Type B pancreatic cell (in vitro differentiated cells): ENCODE measurements around the gene PITPNM1. TPM values are rescaled to one million over a fixed set of nuclear protein-coding genes. Genes with fewer than 3 reads are reported as not detected.

ENCODE experiments used
- DNase-seq: peaks from one replicate; pipeline ENCODE4 v3.0.0; 2021; ENCODE audit warnings: mixed read lengths; ENCODE audit not compliant: unreplicated experiment; ENCODE audit errors: extremely low spot score
- H3K27ac Mint-ChIP-seq: 2 replicates; pipeline ENCODE4 v1.8.0; 2021; ENCODE audit warnings: mild to moderate bottlenecking, mixed read lengths
- H3K27me3 Mint-ChIP-seq: 2 replicates; pipeline ENCODE4 v1.8.0; 2021; ENCODE audit warnings: mixed read lengths
- H3K36me3 Mint-ChIP-seq: 2 replicates; pipeline ENCODE4 v1.8.0; 2021; ENCODE audit warnings: mixed read lengths
- H3K4me1 Mint-ChIP-seq: one replicate; pipeline ENCODE4 v1.8.0; 2021; ENCODE audit warnings: mixed read lengths; ENCODE audit not compliant: unreplicated experiment
- H3K4me3 Mint-ChIP-seq: 2 replicates; pipeline ENCODE4 v1.8.0; 2021; ENCODE audit warnings: mild to moderate bottlenecking, mixed read lengths
- H3K9me3 Mint-ChIP-seq: 2 replicates; pipeline ENCODE4 v1.8.0; 2021; ENCODE audit warnings: mixed read lengths
- total RNA-seq: library from RNA; stranded (reverse); gene quantifications from 2 replicates; pipeline ENCODE4 v1.2.1, GENCODE V29; 2021; ENCODE audit warnings: low replicate concordance
- TF ChIP-seq, protein P1 (sequence below): fragments of 200-600 bp; sonication (generic); conservative IDR thresholded peaks from 2 replicates; pipeline ENCODE4 v1.5.0; 2021; ENCODE audit warnings: antibody characterized with exemption, mild to moderate bottlenecking

Gene PITPNM1
- total RNA-seq, 1 donor from 2014 or later, result 51.7 TPM

DNA sequence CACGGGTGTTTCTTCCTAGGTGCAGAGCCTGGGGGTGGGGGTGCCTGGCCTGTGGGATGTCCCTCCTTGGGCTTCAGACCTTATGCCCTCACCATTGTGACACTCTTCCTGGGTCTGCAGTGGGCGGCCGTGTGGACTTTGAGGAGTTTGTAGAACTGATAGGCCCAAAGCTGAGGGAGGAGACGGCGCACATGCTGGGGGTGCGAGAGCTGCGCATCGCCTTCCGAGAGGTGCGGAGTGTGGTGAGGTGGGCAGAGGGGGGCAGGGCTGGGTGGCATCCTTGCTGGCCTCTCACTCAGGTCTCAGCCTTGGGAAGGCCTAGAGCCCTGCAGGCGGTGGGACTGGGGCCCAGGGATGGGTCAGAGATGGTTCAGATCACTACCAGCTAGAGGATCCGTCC lies 47.7 kb downstream of the PITPNM1 start:
- TF ChIP-seq, protein P1, sequence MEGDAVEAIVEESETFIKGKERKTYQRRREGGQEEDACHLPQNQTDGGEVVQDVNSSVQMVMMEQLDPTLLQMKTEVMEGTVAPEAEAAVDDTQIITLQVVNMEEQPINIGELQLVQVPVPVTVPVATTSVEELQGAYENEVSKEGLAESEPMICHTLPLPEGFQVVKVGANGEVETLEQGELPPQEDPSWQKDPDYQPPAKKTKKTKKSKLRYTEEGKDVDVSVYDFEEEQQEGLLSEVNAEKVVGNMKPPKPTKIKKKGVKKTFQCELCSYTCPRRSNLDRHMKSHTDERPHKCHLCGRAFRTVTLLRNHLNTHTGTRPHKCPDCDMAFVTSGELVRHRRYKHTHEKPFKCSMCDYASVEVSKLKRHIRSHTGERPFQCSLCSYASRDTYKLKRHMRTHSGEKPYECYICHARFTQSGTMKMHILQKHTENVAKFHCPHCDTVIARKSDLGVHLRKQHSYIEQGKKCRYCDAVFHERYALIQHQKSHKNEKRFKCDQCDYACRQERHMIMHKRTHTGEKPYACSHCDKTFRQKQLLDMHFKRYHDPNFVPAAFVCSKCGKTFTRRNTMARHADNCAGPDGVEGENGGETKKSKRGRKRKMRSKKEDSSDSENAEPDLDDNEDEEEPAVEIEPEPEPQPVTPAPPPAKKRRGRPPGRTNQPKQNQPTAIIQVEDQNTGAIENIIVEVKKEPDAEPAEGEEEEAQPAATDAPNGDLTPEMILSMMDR, result no peak
- Mint-ChIP-seq H3K4me3 (no peak overlapping the region), H3K9me3 (no peaks in the 10 kb centered on the region), H3K4me1 (no peaks in the 10 kb centered on the region), H3K27me3 (no peaks in the 10 kb centered on the region), H3K27ac (no peak overlapping the region), H3K36me3 (no peaks in the 10 kb centered on the region)
- no peak for DNase-seq

DNA sequence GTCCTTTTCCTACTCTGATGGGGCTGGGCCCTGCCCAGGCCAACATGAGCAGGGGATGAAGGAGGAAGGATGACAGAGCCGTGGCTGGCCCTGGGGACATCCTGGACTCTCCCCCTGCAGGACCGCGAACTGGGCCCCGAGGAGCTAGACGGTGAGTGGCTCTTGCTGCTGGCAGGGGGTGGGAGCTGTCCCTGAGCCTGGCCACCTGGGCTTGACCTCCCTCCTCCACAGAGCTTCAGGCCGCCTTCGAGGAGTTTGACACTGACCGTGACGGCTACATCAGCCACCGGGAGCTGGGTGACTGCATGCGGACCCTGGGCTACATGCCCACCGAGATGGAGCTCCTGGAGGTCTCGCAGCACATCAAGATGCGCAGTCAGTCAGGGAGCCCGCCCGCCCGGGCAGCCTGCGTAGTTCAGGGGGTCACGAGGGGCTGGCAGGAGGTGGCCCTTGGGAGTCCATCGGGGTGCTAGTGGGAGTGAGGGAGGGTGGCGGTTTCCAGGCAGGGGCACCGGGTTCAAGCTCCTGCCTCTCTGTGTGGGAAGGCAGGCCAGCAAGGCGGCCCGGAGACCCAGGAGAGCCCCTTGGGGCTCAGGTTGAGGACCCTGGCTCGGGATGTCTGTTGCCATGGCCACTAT lies 49.0 kb downstream of the PITPNM1 start:
- H3K9me3 Mint-ChIP-seq, result no peaks in the 10 kb centered on the region
- no peak overlapping the region for H3K4me3 Mint-ChIP-seq
- TF ChIP-seq, protein P1, result no peak
- no peaks in the 10 kb centered on the region for H3K36me3 Mint-ChIP-seq
- no peak overlapping the region for H3K27ac Mint-ChIP-seq
- no peak for DNase-seq
- H3K4me1 Mint-ChIP-seq, result no peaks in the 10 kb centered on the region
- H3K27me3 Mint-ChIP-seq, result no peaks in the 10 kb centered on the region

DNA sequence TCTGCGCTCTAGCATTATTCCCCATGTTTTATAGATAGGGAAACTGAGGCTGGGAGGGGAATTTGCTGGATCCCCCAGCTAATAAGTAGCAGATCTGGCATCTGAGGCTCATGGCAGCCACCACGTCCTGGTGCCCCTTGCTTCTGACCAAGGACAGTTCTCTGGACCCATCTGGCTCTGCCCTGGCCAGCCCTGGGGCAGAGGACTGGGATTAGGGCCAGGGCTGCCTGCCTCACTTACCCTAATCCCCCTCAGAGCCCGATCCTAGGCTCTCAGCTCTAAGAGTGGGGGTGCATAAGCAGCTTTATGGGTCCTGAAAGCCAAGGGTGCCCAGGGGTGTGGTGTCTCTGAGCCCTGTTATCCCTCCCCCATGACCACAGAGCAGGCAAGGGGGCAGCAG lies 50.1 kb downstream of the PITPNM1 start, which contains the start of gene CABP4:
Gene CABP4 (plus strand): TSS at position 301 of the 400 bp plus-strand sequence. CDS start 70 bp downstream, at position 371.
- no peaks in the 10 kb centered on the region for H3K9me3 Mint-ChIP-seq
- no peaks in the 10 kb centered on the region for H3K36me3 Mint-ChIP-seq
- peak within 1 kb of the TSS; percentile 48 for H3K27ac Mint-ChIP-seq
- H3K27me3 Mint-ChIP-seq, result no peaks in the 10 kb centered on the region
- H3K4me3 Mint-ChIP-seq, result no peak within 1 kb of the TSS
- H3K4me1 Mint-ChIP-seq, result no peaks in the 10 kb centered on the region
- no peak for DNase-seq
- TF ChIP-seq, protein P1, result no peak

DNA sequence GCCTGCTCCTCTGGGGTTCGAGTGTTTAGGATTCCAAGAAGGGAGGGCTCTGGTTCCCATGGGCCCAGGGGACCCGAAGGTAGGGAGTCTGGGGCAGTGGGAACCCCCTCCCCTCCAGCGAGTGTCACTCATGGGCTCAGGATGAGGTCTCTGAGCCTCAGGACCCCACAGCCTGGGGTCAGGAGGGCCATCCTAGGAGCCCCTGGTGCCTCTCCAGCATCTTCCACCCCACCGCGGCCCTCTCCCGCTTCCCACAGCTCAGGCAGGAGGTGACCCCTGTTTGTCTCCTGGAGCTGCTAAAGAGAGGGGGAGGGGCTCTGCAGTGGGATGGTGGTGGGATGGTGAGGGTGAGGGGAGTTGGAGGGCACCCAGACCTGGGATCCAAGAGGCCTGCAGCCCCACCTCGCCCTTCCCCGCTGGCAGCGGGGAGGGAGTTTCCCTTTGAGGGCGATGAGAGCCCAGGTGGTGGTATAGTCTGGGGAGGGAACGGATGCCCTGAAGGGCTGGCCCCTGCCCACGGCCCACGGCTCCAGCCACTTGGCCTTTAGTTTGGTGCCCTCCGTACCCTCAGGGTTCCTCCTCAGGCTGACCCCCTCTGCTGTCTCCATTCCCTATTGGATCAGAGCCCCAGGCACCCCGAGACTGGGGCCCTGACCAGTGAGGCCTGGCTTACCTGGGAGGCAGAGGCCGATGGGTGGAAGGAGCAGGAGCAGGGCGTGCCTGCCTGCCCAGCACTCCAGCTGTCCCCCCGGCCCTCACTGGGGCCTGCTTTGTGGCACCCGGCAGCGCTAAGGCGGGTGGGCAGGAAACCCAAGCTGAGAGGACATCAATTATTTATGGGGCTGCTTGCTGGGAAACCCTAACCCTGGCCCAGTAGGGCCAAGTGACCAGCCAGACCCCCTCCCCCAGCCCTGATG lies 51.1 kb downstream of the PITPNM1 start:
- Mint-ChIP-seq H3K27me3 (no peaks in the 10 kb centered on the region), H3K4me3 (no peak overlapping the region), H3K36me3 (no peaks in the 10 kb centered on the region), H3K4me1 (no peaks in the 10 kb centered on the region), H3K9me3 (no peaks in the 10 kb centered on the region), H3K27ac (no peak overlapping the region)
- TF ChIP-seq, protein P1, result no peak
- no peak for DNase-seq

DNA sequence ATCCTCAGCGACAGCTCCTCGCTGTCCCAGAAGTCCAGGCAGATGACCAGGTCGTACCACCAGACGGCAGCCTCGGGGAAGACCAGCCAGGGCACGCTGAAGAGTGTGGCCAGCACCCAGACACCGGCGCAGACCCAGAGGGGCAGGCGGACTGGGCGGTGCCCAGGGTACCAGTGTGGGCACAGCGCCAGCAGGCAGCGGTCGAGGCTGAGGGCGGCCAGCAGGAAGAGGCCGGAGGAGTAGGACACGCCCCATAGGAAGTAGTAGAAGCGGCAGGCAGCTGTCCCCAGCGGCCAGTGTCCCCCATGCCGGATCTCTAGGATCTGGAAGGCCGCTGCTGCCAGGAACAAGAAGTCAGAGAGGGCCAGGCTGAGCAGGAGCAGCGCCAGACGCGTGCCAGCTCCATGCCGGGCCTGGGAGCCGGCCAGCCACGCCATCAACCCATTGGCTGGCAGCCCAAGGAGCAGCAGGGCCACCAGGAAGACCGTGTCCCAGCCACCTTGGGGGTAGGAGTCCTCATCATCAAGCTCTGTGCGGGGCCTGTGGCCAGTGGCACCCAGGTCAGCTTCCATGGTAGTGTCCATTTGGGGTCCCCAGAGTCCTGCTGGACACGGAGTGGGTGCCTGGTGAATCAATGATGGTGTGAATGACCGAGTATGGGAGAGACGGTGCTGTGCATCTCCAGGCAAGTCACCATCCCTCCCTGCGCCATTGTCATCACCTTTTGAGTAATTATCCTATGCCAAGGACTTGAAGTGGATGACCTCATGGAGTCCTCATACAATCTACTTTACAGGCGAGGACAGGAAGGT lies 52.8 kb downstream of the PITPNM1 start, which contains the start of gene GPR152:
Gene GPR152 (minus strand): TSS at position 589 of the 812 bp plus-strand sequence. CDS start 5 bp downstream, at position 584.
- no peak for DNase-seq
- Mint-ChIP-seq H3K36me3 (no peaks in the 10 kb centered on the region), H3K9me3 (no peaks in the 10 kb centered on the region), H3K4me3 (no peak within 1 kb of the TSS), H3K4me1 (no peaks in the 10 kb centered on the region), H3K27ac (no peak within 1 kb of the TSS), H3K27me3 (no peaks in the 10 kb centered on the region)
- TF ChIP-seq, protein P1, result no peak
